CD14-positive monocyte (primary cell): Measurements from ENCODE around the gene WNT9B. TPM values are rescaled to one million over a fixed set of nuclear protein-coding genes. Genes with fewer than 3 reads are reported as not detected.

Source experiments
- DNase-seq, 3 donors: peaks; one replicate each; pipeline ENCODE4 v3.0.0-alpha.2; 2011 to 2022
- H2AFZ ChIP-seq: 2 replicates; pipeline ENCODE4 v1.6.0; 2012; ENCODE audit warnings: mild to moderate bottlenecking, low read depth, low read length, inconsistent platforms; ENCODE audit not compliant: insufficient read depth, poor library complexity, severe bottlenecking
- H3K27ac ChIP-seq, 2 donors: 1 replicate in 1 of 2; 2 replicates in 1 of 2; pipeline ENCODE4 v1.5.1; 2012 to 2013; ENCODE audit warnings: low read length in 2 of 2, control low read depth in 1 of 2, inconsistent platforms in 1 of 2, low read depth in 1 of 2, mild to moderate bottlenecking in 1 of 2
- H3K27me3 ChIP-seq, 2 donors: one replicate each; pipeline versions ENCODE4 v1.6.0 to v1.6.1; 2011 to 2013; ENCODE audit warnings: low read length in 2 of 2; ENCODE audit not compliant: control insufficient read depth in 2 of 2, insufficient read depth in 2 of 2
- H3K36me3 ChIP-seq, 2 donors: replicated peaks in 1 of 2; 1 replicate in 1 of 2; 2 replicates in 1 of 2; pipeline versions ENCODE4 v1.5.1 to v1.6.1; 2012 to 2013; ENCODE audit warnings: low read length in 2 of 2, control low read depth in 1 of 2, inconsistent platforms in 1 of 2, mild to moderate bottlenecking in 1 of 2; ENCODE audit not compliant: insufficient read depth in 2 of 2, control insufficient read depth in 1 of 2
- H3K4me1 ChIP-seq, 2 donors: 1 replicate in 1 of 2; 2 replicates in 1 of 2; pipeline versions ENCODE4 v1.5.1 to v1.6.1; 2012 to 2013; ENCODE audit warnings: low read length in 2 of 2, control low read depth in 1 of 2, inconsistent platforms in 1 of 2, mild to moderate bottlenecking in 1 of 2, moderate library complexity in 1 of 2; ENCODE audit not compliant: insufficient read depth in 2 of 2, control insufficient read depth in 1 of 2
- H3K4me2 ChIP-seq: replicated peaks from 2 replicates; pipeline ENCODE3; 2012; ENCODE audit warnings: low read length, moderate library complexity, mild to moderate bottlenecking; ENCODE audit not compliant: poor library complexity, severe bottlenecking; ENCODE audit errors: extremely low read depth
- H3K4me3 ChIP-seq, 3 experiments: fragments of 200-600 bp in 1 of 3; sonication (generic) in 1 of 3; replicated peaks in 1 of 3; 1 replicate in 2 of 3; 2 replicates in 1 of 3; pipeline ENCODE4 v1.5.1; 2011 to 2013; ENCODE audit warnings: low read length in 3 of 3, mild to moderate bottlenecking in 3 of 3, control low read depth in 2 of 3, low read depth in 2 of 3, inconsistent platforms in 1 of 3, moderate library complexity in 1 of 3
- H3K79me2 ChIP-seq: 2 replicates; pipeline ENCODE4 v1.6.0; 2012; ENCODE audit warnings: mild to moderate bottlenecking, control low read depth, inconsistent platforms, low read length, moderate library complexity; ENCODE audit not compliant: insufficient read depth
- H3K9ac ChIP-seq: 2 replicates; pipeline ENCODE4 v1.6.0; 2017; ENCODE audit warnings: low read length, mild to moderate bottlenecking; ENCODE audit not compliant: insufficient read depth, poor library complexity, severe bottlenecking
- H3K9me3 ChIP-seq, 2 donors: replicated peaks in 1 of 2; 1 replicate in 1 of 2; 2 replicates in 1 of 2; pipeline versions ENCODE4 v1.5.1 to v1.6.1; 2012 to 2013; ENCODE audit warnings: low read length in 2 of 2, control low read depth in 1 of 2; ENCODE audit not compliant: control insufficient read depth in 1 of 2, insufficient read depth in 1 of 2
- H4K20me1 ChIP-seq: 2 replicates; pipeline ENCODE4 v1.6.0; 2012; ENCODE audit warnings: mild to moderate bottlenecking, low read length, control low read depth, moderate library complexity; ENCODE audit not compliant: insufficient read depth
- H3K27ac Mint-ChIP-seq, 7 donors: one replicate each; pipeline ENCODE4 v1.8.0; 2020; ENCODE audit warnings: mild to moderate bottlenecking in 7 of 7, mixed read lengths in 7 of 7, moderate library complexity in 6 of 7, inconsistent platforms in 2 of 7
- H3K27me3 Mint-ChIP-seq, 3 donors: one replicate each; pipeline ENCODE4 v1.8.0; 2021 to 2022; ENCODE audit warnings: low read depth in 3 of 3, mild to moderate bottlenecking in 3 of 3, mixed read lengths in 3 of 3, moderate library complexity in 3 of 3, inconsistent platforms in 1 of 3
- H3K36me3 Mint-ChIP-seq, 2 donors: one replicate each; pipeline ENCODE4 v1.8.0; 2020; ENCODE audit warnings: mixed read lengths in 2 of 2, inconsistent platforms in 1 of 2, mild to moderate bottlenecking in 1 of 2
- H3K4me1 Mint-ChIP-seq: one replicate; pipeline ENCODE4 v1.8.0; 2020; ENCODE audit warnings: mild to moderate bottlenecking, mixed read lengths
- H3K4me3 Mint-ChIP-seq, 2 donors: one replicate each; pipeline ENCODE4 v1.8.0; 2020; ENCODE audit warnings: mild to moderate bottlenecking in 2 of 2, mixed read lengths in 2 of 2, moderate library complexity in 1 of 2
- H3K9me3 Mint-ChIP-seq, 7 donors: one replicate each; pipeline ENCODE4 v1.8.0; 2020 to 2022; ENCODE audit warnings: mixed read lengths in 7 of 7, mild to moderate bottlenecking in 6 of 7, moderate library complexity in 6 of 7, inconsistent platforms in 2 of 7
- CTCF ChIP-seq: fragments of 200-600 bp; IDR thresholded peaks from one replicate; pipeline ENCODE4 v1.8.0; 2022; ENCODE audit warnings: antibody characterized with exemption, mild to moderate bottlenecking
- WGBS: methylation state at CpG from one replicate; pipeline ENCODE4 v1.1.5; 2013; ENCODE audit warnings: missing lambda C conversion rate; ENCODE audit not compliant: insufficient coverage; 5-methylcytosine and 5-hydroxymethylcytosine counted together
- intact Hi-C, 2 donors: fragments of 100-400 bp; cut with micrococcal nuclease; formaldehyde crosslinking; loops; one replicate each; pipeline versions ENCODE4 v1.15.0 to v1.15.1; 2023
- polyA plus RNA-seq, 3 donors: library from polyadenylated mRNA; depleted of rRNA in 1 of 3; unstranded in 2 of 3; stranded (reverse) in 1 of 3; fragments of 300-500 nt in 2 of 3; fragments of >200 nt in 1 of 3; fragmentation: Illumina TruSeq in 2 of 3; gene quantifications; 1 replicate in 2 of 3; 2 replicates in 1 of 3; pipeline ENCODE4 v1.2.3, GENCODE V29; 2012 to 2021

Gene WNT9B
- polyA plus RNA-seq, 3 donors = 0.19 TPM; not detected in 2

DNA sequence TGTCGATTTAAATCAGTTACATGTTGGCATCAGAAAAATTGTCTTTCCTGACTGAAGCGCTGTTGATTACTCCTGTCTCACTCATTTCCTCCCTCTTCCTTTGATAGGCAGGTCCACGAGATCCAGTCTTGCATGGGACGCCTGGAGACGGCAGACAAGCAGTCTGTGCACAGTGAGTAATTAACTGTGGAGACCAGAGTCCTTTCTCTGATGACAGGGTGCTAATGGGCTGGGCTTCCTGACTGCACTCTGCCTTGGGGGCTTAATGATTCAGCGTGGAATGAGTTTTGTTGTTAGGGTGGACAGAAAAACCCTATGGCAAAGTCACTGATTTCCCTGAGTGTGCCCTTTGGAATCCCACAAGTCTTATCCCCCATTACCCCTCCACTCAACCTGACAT is 78.0 kb downstream of the WNT9B start:
- H3K27ac Mint-ChIP-seq = no peak overlapping the region
- intact Hi-C loops = no loop called here

GRCh38 chr17:46930051-46930450 is 78.7 kb downstream of the WNT9B start:
- Mint-ChIP-seq H3K36me3 (peaks cover 63 to 67% of the 10 kb centered on the region in 2 donors), H3K4me3 (no peak overlapping the region), H3K9me3 (no peaks in the 10 kb centered on the region), H3K27me3 (no peaks in the 10 kb centered on the region), H3K27ac (peak overlapping the region in 1 of 7 donors; percentile 48), H3K4me1 (peaks cover 15% of the 10 kb centered on the region)
- TF ChIP-seq CTCF = no peak
- peaks cover 60 to 77% of the 10 kb centered on the region in 2 donors for H3K36me3 ChIP-seq
- 100% methylated on average over 2 of the region's 4 CpGs for WGBS
- no peak overlapping the region for H3K4me3 ChIP-seq
- H3K27me3 ChIP-seq = no peaks in the 10 kb centered on the region
- peaks cover 54% of the 10 kb centered on the region for H4K20me1 ChIP-seq
- no peak overlapping the region for H2AFZ ChIP-seq
- no peak for DNase-seq
- peaks cover 44% of the 10 kb centered on the region for H3K79me2 ChIP-seq
- no peak overlapping the region for H3K27ac ChIP-seq
- no peaks in the 10 kb centered on the region for H3K9me3 ChIP-seq
- H3K9ac ChIP-seq = no peak overlapping the region
- H3K4me1 ChIP-seq = peaks cover 3 to 5% of the 10 kb centered on the region in 2 donors
- intact Hi-C loops = no loop called here
- H3K4me2 ChIP-seq = no peak overlapping the region

More for the DNA sequence above, 78.0 kb downstream of the WNT9B start:
- H3K36me3 Mint-ChIP-seq = peaks cover 58 to 61% of the 10 kb centered on the region in 2 donors
- no peaks in the 10 kb centered on the region for H3K27me3 ChIP-seq
- H3K9ac ChIP-seq = no peak overlapping the region
- H3K4me3 Mint-ChIP-seq = no peak overlapping the region
- peaks cover 53 to 71% of the 10 kb centered on the region in 2 donors for H3K36me3 ChIP-seq
- H2AFZ ChIP-seq = no peak overlapping the region
- DNase-seq = no peak
- no peak overlapping the region for H3K4me2 ChIP-seq
- H3K79me2 ChIP-seq = peaks cover 50% of the 10 kb centered on the region
- peaks cover 59% of the 10 kb centered on the region for H4K20me1 ChIP-seq
- TF ChIP-seq CTCF = no peak
- no peaks in the 10 kb centered on the region for H3K9me3 Mint-ChIP-seq
- peaks cover 20% of the 10 kb centered on the region for H3K4me1 Mint-ChIP-seq
- no peaks in the 10 kb centered on the region for H3K27me3 Mint-ChIP-seq
- 100% methylated on average over 2 of the region's 6 CpGs for WGBS
- peaks cover 8 to 11% of the 10 kb centered on the region in 2 donors for H3K4me1 ChIP-seq
- H3K4me3 ChIP-seq = no peak overlapping the region
- H3K27ac ChIP-seq = no peak overlapping the region
- no peaks in the 10 kb centered on the region for H3K9me3 ChIP-seq
